Inferior parietal cortex (tissue), 1 donor: ENCODE measurements around the gene BBS7.

ENCODE experiments used
- DNase-seq: peaks from one replicate; pipeline ENCODE4 v3.0.0-alpha.2; 2016; ENCODE audit errors: extremely low spot score

Gene BBS7

GRCh38 chr4:121869841-121870822, at the start of gene BBS7:
TSS of gene BBS7 (minus strand) at chr4:121870474. CDS start at chr4:121870313, 161 bp downstream.
- peak; percentile 96 for DNase-seq

- DNase-seq, result no peak
Observed at GRCh38 chr4:121913667-121914066, 43.4 kb upstream of the BBS7 start.

- no peak for DNase-seq
Observed at GRCh38 chr4:121908346-121908745, 38.1 kb upstream of the BBS7 start.

GRCh38 chr4:121900132-121900983, 30.1 kb upstream of the BBS7 start:
- peak; percentile 83 for DNase-seq

GRCh38 chr4:121898150-121898549, 27.9 kb upstream of the BBS7 start:
- no peak for DNase-seq

- no peak for DNase-seq
Observed at GRCh38 chr4:121888134-121888533, 17.9 kb upstream of the BBS7 start.

GRCh38 chr4:121885115-121885514, 14.8 kb upstream of the BBS7 start:
- no peak for DNase-seq

GRCh38 chr4:121881158-121881557, 10.9 kb upstream of the BBS7 start:
- no peak for DNase-seq

GRCh38 chr4:121879135-121879534, 8.9 kb upstream of the BBS7 start:
- DNase-seq, result no peak

- no peak for DNase-seq
Observed at GRCh38 chr4:121877041-121877773, 6.9 kb upstream of the BBS7 start.

GRCh38 chr4:121876070-121876469, 5.8 kb upstream of the BBS7 start:
- no peak for DNase-seq

GRCh38 chr4:121875652-121876051, 5.4 kb upstream of the BBS7 start:
- DNase-seq, result no peak

- DNase-seq, result no peak
Observed at GRCh38 chr4:121873604-121874003, 3.3 kb upstream of the BBS7 start.

GRCh38 chr4:121863799-121864198, 6.5 kb downstream of the BBS7 start:
- no peak for DNase-seq

GRCh38 chr4:121861426-121861825, 8.8 kb downstream of the BBS7 start:
- no peak for DNase-seq

GRCh38 chr4:121860121-121860520, 10.2 kb downstream of the BBS7 start:
- DNase-seq, result no peak

- DNase-seq, result no peak
Observed at GRCh38 chr4:121851354-121851753, 18.9 kb downstream of the BBS7 start.

- DNase-seq, result no peak
Observed at GRCh38 chr4:121846662-121847061, 23.6 kb downstream of the BBS7 start.

GRCh38 chr4:121842862-121843261, 27.4 kb downstream of the BBS7 start:
- DNase-seq, result no peak

- DNase-seq, result no peak
Observed at GRCh38 chr4:121838136-121838535, 32.1 kb downstream of the BBS7 start.

- no peak for DNase-seq
Observed at GRCh38 chr4:121829511-121829910, 40.8 kb downstream of the BBS7 start.

- no peak for DNase-seq
Observed at GRCh38 chr4:121827853-121828252, 42.4 kb downstream of the BBS7 start.
